Measurements from ENCODE around the gene CCNL2. TPM values are rescaled to one million over a fixed set of nuclear protein-coding genes. Genes with fewer than 3 reads are reported as not detected.

CCNL2 gene
- total RNA-seq, 1 experiment from 2014 or later = 173 TPM

DNA sequence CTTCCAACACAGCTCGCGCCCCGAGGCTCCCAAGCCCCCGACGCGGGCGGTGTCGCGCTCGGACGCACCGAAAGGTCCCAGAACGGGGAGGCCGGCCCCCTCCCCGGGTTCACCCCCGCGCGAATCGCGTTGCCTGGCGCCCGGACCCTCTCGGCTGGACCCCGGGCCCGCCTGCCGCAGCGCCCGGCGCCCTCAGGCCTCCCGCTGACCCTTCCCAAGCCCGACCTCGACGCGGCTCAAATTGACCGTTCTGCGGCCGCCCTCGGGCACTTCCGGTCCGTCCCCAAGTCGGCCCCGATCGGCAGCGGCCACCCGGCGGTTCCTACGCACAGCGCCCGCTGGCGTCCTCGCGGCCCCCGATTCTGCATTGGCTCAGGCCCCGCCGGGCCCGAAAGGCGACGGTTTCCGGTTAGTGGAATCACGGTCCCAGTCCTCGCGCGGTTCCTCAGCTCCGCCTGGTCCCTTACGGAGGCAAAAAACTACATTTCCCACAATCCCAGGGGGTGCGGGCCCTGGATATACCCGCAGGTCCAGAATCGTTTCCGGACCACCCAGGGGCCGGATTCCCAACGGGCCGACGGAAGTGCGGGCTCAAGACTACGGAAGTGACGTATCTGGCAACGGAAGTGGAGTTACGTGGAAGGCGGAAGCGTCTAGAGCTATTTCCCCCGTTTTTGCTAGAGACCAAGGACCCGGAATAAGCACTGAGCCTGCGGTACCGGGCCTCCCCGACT is 24.0 kb downstream of the CCNL2 start, which contains the start of gene AURKAIP1:
TSS of gene AURKAIP1 (minus strand) at position 279 of the 734 bp plus-strand sequence. CDS start 451 bp downstream, outside the sequence.
- no peak within 1 kb of the TSS for H4K91ac ChIP-seq (ENCODE audit: insufficient read length, low read depth, low read length)
- peak within 1 kb of the TSS; percentile 94 for H3K4me2 ChIP-seq (ENCODE audit: insufficient read depth, insufficient read length, low read length)
- H3K4me1 ChIP-seq (ENCODE audit: insufficient read depth, low read length) = no peaks in the 10 kb centered on the region; the same call in 1 of the 2 replicates
- peak; percentile 42 for TF ChIP-seq CTCF (conservative IDR thresholded peaks at IDR 0.05)
- no peaks in the 10 kb centered on the region for H3K27me3 ChIP-seq (ENCODE audit: insufficient read depth, low read length)
- H2BK12ac ChIP-seq (ENCODE audit: insufficient read length, low read depth, low read length) = no peak within 1 kb of the TSS
- no peaks in the 10 kb centered on the region for H3K9me3 ChIP-seq (ENCODE audit: control insufficient read depth, low read depth, low read length)
- H4K8ac ChIP-seq (replicated peaks; ENCODE audit: insufficient read length, low read depth, low read length) = no peak within 1 kb of the TSS
- H3K23ac ChIP-seq (ENCODE audit: insufficient read length, low read depth, low read length) = no peak within 1 kb of the TSS
- H2AK5ac ChIP-seq (ENCODE audit: insufficient read length, low read length) = no peak within 1 kb of the TSS
- no CpG with 5 or more reads among the region's 85 CpGs for WGBS (ENCODE audit: extremely low coverage, insufficient read length, low lambda C conversion rate)
- no peak within 1 kb of the TSS for H2BK20ac ChIP-seq (ENCODE audit: low read depth, low read length, poor library complexity, severe bottlenecking)
- no peak within 1 kb of the TSS for H2BK15ac ChIP-seq (ENCODE audit: low read depth, low read length)
- H3K9ac ChIP-seq (ENCODE audit: extremely low read depth, insufficient read length, low read length) = peak within 1 kb of the TSS; percentile 92
- H4K5ac ChIP-seq (ENCODE audit: insufficient read length, low read depth, low read length) = no peak within 1 kb of the TSS
- H2AFZ ChIP-seq (ENCODE audit: low read length) = no peak within 1 kb of the TSS
- peak; percentile 99 for DNase-seq
- H3K27ac Mint-ChIP-seq = peak within 1 kb of the TSS; percentile 95 to 98 (median 96)
- H3K79me1 ChIP-seq (ENCODE audit: insufficient read depth, low read depth, low read length, poor library complexity, severe bottlenecking) = peaks cover 13% of the 10 kb centered on the region
- H3K18ac ChIP-seq (ENCODE audit: insufficient read length, low read depth, low read length) = peak within 1 kb of the TSS; percentile 21
- H3K14ac ChIP-seq (ENCODE audit: insufficient read depth, low read length) = 0 out of 2 replicates have a peak within 1 kb of the TSS, but pooled peaks have one; percentile 43
- no peaks in the 10 kb centered on the region for H3K9me3 Mint-ChIP-seq
- peaks cover 10% of the 10 kb centered on the region for H3K23me2 ChIP-seq (ENCODE audit: insufficient read length, low read depth, low read length, poor library complexity, severe bottlenecking)
- H3K36me3 Mint-ChIP-seq (ENCODE audit: insufficient read depth in 1 of 3, low read depth in 3 of 3) = peaks cover 6 to 20% (median 12%) of the 10 kb centered on the region in 3 experiments
- no peak within 1 kb of the TSS for H2BK120ac ChIP-seq (ENCODE audit: low read depth, low read length, poor library complexity, severe bottlenecking)
- H3K4me1 Mint-ChIP-seq = peaks cover 5 to 10% of the 10 kb centered on the region in 2 experiments
- no peaks in the 10 kb centered on the region for H4K20me1 ChIP-seq (ENCODE audit: control insufficient read depth, insufficient read depth, insufficient read length)
- no peaks in the 10 kb centered on the region for H3K27me3 Mint-ChIP-seq (ENCODE audit: low read depth)
- peak within 1 kb of the TSS; percentile 83 to 88 for H3K4me3 Mint-ChIP-seq
- H3K56ac ChIP-seq (ENCODE audit: insufficient read length, low read depth, low read length) = no peak within 1 kb of the TSS
- H2BK5ac ChIP-seq (ENCODE audit: insufficient read length, low read length) = no peak within 1 kb of the TSS
- peaks cover 4% of the 10 kb centered on the region; the same call in 1 of the 2 replicates for H3K79me2 ChIP-seq (ENCODE audit: insufficient read depth, low read length)
- no peak within 1 kb of the TSS; the same call in 1 of the 2 replicates for H3K4ac ChIP-seq (ENCODE audit: low read depth, low read length)
- H3T11ph ChIP-seq (ENCODE audit: low read length) = no peak within 1 kb of the TSS
- H3K27ac ChIP-seq (ENCODE audit: insufficient read length, low read depth, low read length) = no peak within 1 kb of the TSS
